Measurements from ENCODE around the gene YWHAB. TPM values are rescaled to one million over a fixed set of nuclear protein-coding genes. Genes with fewer than 3 reads are reported as not detected.

Gene YWHAB
- total RNA-seq, 3 donors from 2014 or later, result 125 to 155 (median 139) TPM

GRCh38 chr20:44840826-44841225 is 44.7 kb upstream of the YWHAB start:
- Histone ChIP-seq H3K36me3 (no peaks in the 10 kb centered on the region), H3K27ac (no peak overlapping the region), H3K9me3 (no peaks in the 10 kb centered on the region), H3K4me1 (no peaks in the 10 kb centered on the region), H3K4me3 (no peak overlapping the region), H3K27me3 (peaks cover 0 to 4% of the 10 kb centered on the region in 2 donors)
- intact Hi-C loops (cut with DNase I; ENCODE audit: low total_unique reads), result no loop called here
- DNase-seq (ENCODE audit: low spot score in 2 of 2), result no peak
- TF ChIP-seq POLR2AphosphoS5 (IDR thresholded peaks at IDR 0.05), result no peak
- TF ChIP-seq POLR2A (IDR thresholded peaks at IDR 0.05), result no peak
- TF ChIP-seq CTCF (IDR thresholded peaks at IDR 0.05), result no peak

- no peaks in the 10 kb centered on the region for H3K36me3 ChIP-seq
- H3K27ac ChIP-seq, result no peak overlapping the region
- no peak for TF ChIP-seq POLR2A (IDR thresholded peaks at IDR 0.05)
- no peak for TF ChIP-seq POLR2AphosphoS5 (IDR thresholded peaks at IDR 0.05)
- TF ChIP-seq CTCF (IDR thresholded peaks at IDR 0.05), result no peak
- H3K4me3 ChIP-seq, result no peak overlapping the region
- DNase-seq (ENCODE audit: low spot score in 2 of 2), result no peak
- intact Hi-C loops (cut with DNase I; ENCODE audit: low total_unique reads), result no loop called here
- no peaks in the 10 kb centered on the region for H3K9me3 ChIP-seq
- H3K27me3 ChIP-seq, result no peaks in the 10 kb centered on the region
- H3K4me1 ChIP-seq, result no peaks in the 10 kb centered on the region
Measured at GRCh38 chr20:44841955-44842354, 43.5 kb upstream of the YWHAB start.

- H3K27ac ChIP-seq, result no peak overlapping the region
- DNase-seq (ENCODE audit: low spot score in 2 of 2), result no peak
- no peaks in the 10 kb centered on the region for H3K36me3 ChIP-seq
- H3K4me1 ChIP-seq, result no peaks in the 10 kb centered on the region
- H3K9me3 ChIP-seq, result no peaks in the 10 kb centered on the region
- no peaks in the 10 kb centered on the region for H3K27me3 ChIP-seq
- no peak overlapping the region for H3K4me3 ChIP-seq
- TF ChIP-seq POLR2A (IDR thresholded peaks at IDR 0.05) (no peak), CTCF (IDR thresholded peaks at IDR 0.05) (no peak), POLR2AphosphoS5 (IDR thresholded peaks at IDR 0.05) (no peak)
- intact Hi-C loops (cut with DNase I; ENCODE audit: low total_unique reads), result no loop called here
Measured at GRCh38 chr20:44843876-44844275, 41.6 kb upstream of the YWHAB start.

GRCh38 chr20:44848254-44849015 is 37.1 kb upstream of the YWHAB start:
- Histone ChIP-seq H3K27ac (no peak overlapping the region), H3K4me3 (no peak overlapping the region), H3K9me3 (no peaks in the 10 kb centered on the region), H3K4me1 (no peaks in the 10 kb centered on the region), H3K36me3 (no peaks in the 10 kb centered on the region), H3K27me3 (no peaks in the 10 kb centered on the region)
- intact Hi-C loops (cut with DNase I; ENCODE audit: low total_unique reads), result no loop called here
- no peak for DNase-seq (ENCODE audit: low spot score in 2 of 2)
- no peak for TF ChIP-seq POLR2A (IDR thresholded peaks at IDR 0.05)
- TF ChIP-seq CTCF (IDR thresholded peaks at IDR 0.05), result no peak
- TF ChIP-seq POLR2AphosphoS5 (IDR thresholded peaks at IDR 0.05), result no peak

- H3K9me3 ChIP-seq, result no peaks in the 10 kb centered on the region
- H3K27ac ChIP-seq, result no peak overlapping the region
- no peaks in the 10 kb centered on the region for H3K4me1 ChIP-seq
- intact Hi-C loops (cut with DNase I; ENCODE audit: low total_unique reads), result no loop called here
- no peak for TF ChIP-seq CTCF (IDR thresholded peaks at IDR 0.05)
- TF ChIP-seq POLR2AphosphoS5 (IDR thresholded peaks at IDR 0.05), result no peak
- no peak for TF ChIP-seq POLR2A (IDR thresholded peaks at IDR 0.05)
- H3K4me3 ChIP-seq, result no peak overlapping the region
- no peaks in the 10 kb centered on the region for H3K36me3 ChIP-seq
- H3K27me3 ChIP-seq, result no peaks in the 10 kb centered on the region
- no peak for DNase-seq (ENCODE audit: low spot score in 2 of 2)
Measured at GRCh38 chr20:44849703-44850102, 35.8 kb upstream of the YWHAB start.
